SK-N-SH (cell line): ENCODE data around the gene MPDZ. TPM values are rescaled to one million over a fixed set of nuclear protein-coding genes. Genes with fewer than 3 reads are reported as not detected.

Experiments
- CTCF ChIA-PET: fragments of 300-600, 350-600 bp; formaldehyde crosslinking; extraction: SDS; loops from one replicate; lab custom pipeline; 2021; lab: Yijun Ruan, JAX
- POLR2A ChIA-PET: fragments of 350-600 bp; sonication (Branson Sonifier 250); formaldehyde crosslinking; extraction: SDS; loops from one replicate; lab custom pipeline; 2020; ENCODE audit warnings: antibody characterized with exemption, inconsistent platforms; lab: Yijun Ruan, JAX
- DNase-seq: peaks from one replicate; pipeline ENCODE4 v3.0.0; 2012
- H2AFZ ChIP-seq: fragments of 200-600 bp; sonication (generic); 2 replicates; pipeline ENCODE4 v1.8.1; 2016; ENCODE audit warnings: antibody characterized with exemption, mild to moderate bottlenecking, low read depth
- H3F3A ChIP-seq: fragments of 200-600 bp; sonication (generic); replicated peaks from 2 replicates; pipeline ENCODE3; 2016; ENCODE audit warnings: antibody characterized with exemption, mild to moderate bottlenecking; ENCODE audit not compliant: insufficient read depth
- H3K27ac ChIP-seq, 2 experiments: fragments of 200-500 bp in 1 of 2; fragments of 200-600 bp in 1 of 2; sonication (Bioruptor generic) in 1 of 2; sonication (generic), shearing (Covaris generic) in 1 of 2; 2 replicates each; pipeline versions ENCODE4 v1.5.1 to v1.6.1; 2014 to 2016; ENCODE audit warnings: low read depth in 2 of 2, inconsistent platforms in 1 of 2, low read length in 1 of 2, mild to moderate bottlenecking in 1 of 2, mixed read lengths in 1 of 2
- H3K27me3 ChIP-seq: fragments of 200-600 bp; sonication (generic), shearing (Covaris generic); 2 replicates; pipeline ENCODE4 v1.6.1; 2016; ENCODE audit warnings: mixed run types; ENCODE audit not compliant: insufficient read depth
- H3K36me3 ChIP-seq, 2 experiments: fragments of 200-500 bp in 1 of 2; fragments of 200-600 bp in 1 of 2; sonication (Bioruptor generic) in 1 of 2; sonication (generic) in 1 of 2; replicated peaks in 1 of 2; 2 replicates each; pipeline versions ENCODE3 to v1.5.1; 2014 to 2016; ENCODE audit warnings: low read length in 1 of 2, mild to moderate bottlenecking in 1 of 2; ENCODE audit not compliant: insufficient read depth in 2 of 2, control insufficient read depth in 1 of 2
- H3K4me1 ChIP-seq, 2 experiments: fragments of 200-500 bp in 1 of 2; fragments of 200-600 bp in 1 of 2; sonication (Bioruptor generic) in 1 of 2; sonication (generic), shearing (Covaris generic) in 1 of 2; 2 replicates each; pipeline versions ENCODE4 v1.5.1 to v1.6.1; 2014 to 2016; ENCODE audit warnings: low read depth in 1 of 2, low read length in 1 of 2, mixed run types in 1 of 2; ENCODE audit not compliant: insufficient read depth in 2 of 2, control insufficient read depth in 1 of 2
- H3K4me2 ChIP-seq: fragments of 200-600 bp; sonication (generic), shearing (Covaris generic); 2 replicates; pipeline ENCODE4 v1.6.1; 2017; ENCODE audit warnings: mixed run types
- H3K4me3 ChIP-seq, 2 experiments: fragments of 200-500 bp in 1 of 2; fragments of 200-600 bp in 1 of 2; sonication (Bioruptor generic) in 1 of 2; sonication (generic), shearing (Covaris generic) in 1 of 2; 2 replicates each; pipeline versions ENCODE4 v1.5.1 to v1.8.1; 2014 to 2016; ENCODE audit warnings: low read depth in 2 of 2, inconsistent platforms in 1 of 2, low read length in 1 of 2, mild to moderate bottlenecking in 1 of 2, mixed read lengths in 1 of 2, moderate library complexity in 1 of 2
- H3K79me2 ChIP-seq: fragments of 200-600 bp; sonication (generic); 2 replicates; pipeline ENCODE4 v1.8.1; 2017; ENCODE audit warnings: mild to moderate bottlenecking; ENCODE audit not compliant: insufficient read depth
- H3K9ac ChIP-seq: fragments of 200-600 bp; sonication (generic); 2 replicates; pipeline ENCODE4 v1.6.1; 2017; ENCODE audit warnings: mixed run types
- H3K9me2 ChIP-seq: fragments of 200-600 bp; sonication (generic); 2 replicates; pipeline ENCODE4 v1.6.1; 2017; ENCODE audit warnings: mixed run types
- H3K9me3 ChIP-seq: fragments of 200-600 bp; sonication (generic); 2 replicates; pipeline ENCODE4 v1.6.1; 2017; ENCODE audit warnings: mixed run types, mild to moderate bottlenecking, moderate library complexity
- H4K20me1 ChIP-seq: fragments of 200-600 bp; sonication (generic); 2 replicates; pipeline ENCODE4 v1.6.1; 2017; ENCODE audit warnings: mild to moderate bottlenecking, mixed run types; ENCODE audit not compliant: insufficient read depth
- CTCF ChIP-seq: fragments of 200-600 bp; sonication (generic); IDR thresholded peaks from 2 replicates; pipeline ENCODE4 v1.6.1; 2017; ENCODE audit warnings: antibody characterized with exemption, mild to moderate bottlenecking, moderate library complexity
- EP300 ChIP-seq, 2 experiments: IDR thresholded peaks; 2 replicates each; pipeline versions ENCODE4 v1.4.0 to v1.6.1; 2012; ENCODE audit warnings: borderline replicate concordance in 1 of 2, low read depth in 1 of 2, low read length in 1 of 2
- FOXJ3 ChIP-seq: sonication (generic); formaldehyde crosslinking; IDR thresholded peaks from 2 replicates; pipeline ENCODE4 v1.5.1; 2020; ENCODE audit warnings: mild to moderate bottlenecking, missing genetic modification reagents
- GATA2 ChIP-seq: sonication (generic); formaldehyde crosslinking; IDR thresholded peaks from 2 replicates; pipeline ENCODE4 v1.5.0; 2020; ENCODE audit warnings: mild to moderate bottlenecking, missing genetic modification reagents
- JUND ChIP-seq: IDR thresholded peaks from 2 replicates; pipeline ENCODE4 v1.4.0; 2012
- MEF2A ChIP-seq: IDR thresholded peaks from 2 replicates; pipeline ENCODE4 v1.4.0; 2012; ENCODE audit warnings: low read depth, borderline replicate concordance
- MXI1 ChIP-seq: IDR thresholded peaks from 2 replicates; pipeline ENCODE4 v1.6.1; 2012; ENCODE audit warnings: mild to moderate bottlenecking, low read depth, low read length, improper control_type of control experiment
- NFIC ChIP-seq: IDR thresholded peaks from 2 replicates; pipeline ENCODE4 v1.4.0; 2012; ENCODE audit warnings: borderline replicate concordance
- PBX3 ChIP-seq: IDR thresholded peaks from 2 replicates; pipeline ENCODE4; 2012
- POLR2AphosphoS5 ChIP-seq: IDR thresholded peaks from 2 replicates; pipeline ENCODE4 v1.6.1; 2012; ENCODE audit warnings: low read depth, low read length
- RAD21 ChIP-seq: IDR thresholded peaks from 2 replicates; pipeline ENCODE4 v1.6.1; 2012; ENCODE audit warnings: mild to moderate bottlenecking, low read length
- RCOR1 ChIP-seq: fragments of 150-350 bp; IDR thresholded peaks from 2 replicates; pipeline ENCODE4 v1.6.1; 2017; ENCODE audit warnings: antibody characterized with exemption, low read length
- RFX5 ChIP-seq: IDR thresholded peaks from 2 replicates; pipeline ENCODE4 v1.6.1; 2012; ENCODE audit warnings: mild to moderate bottlenecking, improper control_type of control experiment, low read length
- RXRA ChIP-seq: IDR thresholded peaks from 2 replicates; pipeline ENCODE4 v1.4.0; 2012; ENCODE audit warnings: low read depth, mild to moderate bottlenecking, borderline replicate concordance
- SIN3A ChIP-seq: IDR thresholded peaks from 2 replicates; pipeline ENCODE4 v1.6.1; 2012; ENCODE audit warnings: low read depth, mild to moderate bottlenecking, low read length, moderate library complexity, borderline replicate concordance
- TCF12 ChIP-seq: IDR thresholded peaks from 2 replicates; pipeline ENCODE4 v1.4.0; 2012
- TEAD4 ChIP-seq: IDR thresholded peaks from 2 replicates; pipeline ENCODE4 v1.4.0; 2012; ENCODE audit warnings: mild to moderate bottlenecking, borderline replicate concordance; ENCODE audit not compliant: insufficient read depth
- WGBS: methylation state at CpG from one replicate; pipeline ENCODE4 v1.1.6; 2017; ENCODE audit warnings: low lambda C conversion rate; 5-methylcytosine and 5-hydroxymethylcytosine counted together
- polyA plus RNA-seq, 3 experiments: library from polyadenylated mRNA; depleted of rRNA; stranded (reverse); fragments of >200 nt; gene quantifications; 2 replicates each; pipeline ENCODE4 v1.2.3, GENCODE V29; 2012
- TF ChIP-seq, protein P1 (sequence below): IDR thresholded peaks from 2 replicates; pipeline ENCODE4 v1.4.0; 2012; ENCODE audit warnings: low read depth

MPDZ gene
- polyA plus RNA-seq, 1 of the 3 experiments (the other 2 are of a cell fraction): 20.5 TPM

- Histone ChIP-seq H3K36me3 (no peaks in the 10 kb centered on the region), H3K4me3 (no peak overlapping the region), H4K20me1 (no peaks in the 10 kb centered on the region), H2AFZ (no peak overlapping the region), H3K27me3 (no peaks in the 10 kb centered on the region), H3K4me1 (peaks cover 0 to 3% of the 10 kb centered on the region in 2 experiments; a peak in 3 of 4 replicates), H3K9ac (no peak overlapping the region), H3K9me3 (peaks cover 4% of the 10 kb centered on the region; the same call in 1 of the 2 replicates), H3K4me2 (no peak overlapping the region), H3K9me2 (no peaks in the 10 kb centered on the region), H3K79me2 (no peaks in the 10 kb centered on the region), H3F3A (no peaks in the 10 kb centered on the region), H3K27ac (no peak overlapping the region)
- ChIA-PET POLR2A (no interaction called here), CTCF (interaction anchor here (0.7 to 1.5 kb wide), 4 partner anchors 13 to 344 kb away, joined by 3 to 5 read pairs (median 4); no protein-coding TSS in a partner anchor)
- no peak for DNase-seq
- WGBS: 39% methylated on average over 1 of the region's 1 CpG
- no peak for TF ChIP-seq TEAD4
- TF ChIP-seq NFIC: no peak
- no peak for TF ChIP-seq SIN3A
- TF ChIP-seq RXRA: no peak
- TF ChIP-seq, protein P1, sequence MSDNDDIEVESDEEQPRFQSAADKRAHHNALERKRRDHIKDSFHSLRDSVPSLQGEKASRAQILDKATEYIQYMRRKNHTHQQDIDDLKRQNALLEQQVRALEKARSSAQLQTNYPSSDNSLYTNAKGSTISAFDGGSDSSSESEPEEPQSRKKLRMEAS: no peak
- no peak for TF ChIP-seq RCOR1
- TF ChIP-seq CTCF: no peak
- no peak for TF ChIP-seq GATA2 (CRISPR knock-in tag)
- TF ChIP-seq EP300 (IDR thresholded peaks at IDR 0.05; ENCODE audit: borderline replicate concordance in 1 of 2, low read depth in 1 of 2, low read length in 1 of 2): no peak
- no peak for TF ChIP-seq TCF12
- no peak for TF ChIP-seq POLR2AphosphoS5
- TF ChIP-seq FOXJ3 (CRISPR knock-in tag): no peak
Observed at GRCh38 chr9:13064676-13065075, 214.8 kb downstream of the MPDZ start.

GRCh38 chr9:13063880-13064459 lies 215.5 kb downstream of the MPDZ start:
- no peak for DNase-seq
- Histone ChIP-seq H3K9me3 (peaks cover 4% of the 10 kb centered on the region; the same call in 1 of the 2 replicates), H3K79me2 (no peaks in the 10 kb centered on the region), H3K9ac (no peak overlapping the region), H3K4me1 (peaks cover 0 to 3% of the 10 kb centered on the region in 2 experiments; a peak in 3 of 4 replicates), H3K4me3 (no peak overlapping the region), H3K4me2 (no peak overlapping the region), H3F3A (no peaks in the 10 kb centered on the region), H3K9me2 (no peaks in the 10 kb centered on the region)
- TF ChIP-seq GATA2 (CRISPR knock-in tag) (no peak), SIN3A (no peak), JUND (no peak), RAD21 (no peak), PBX3 (no peak), RFX5 (no peak), TCF12 (no peak), MEF2A (no peak), MXI1 (no peak)
- TF ChIP-seq, all 33 proteins: peak for 0
- H3K36me3 ChIP-seq: no peaks in the 10 kb centered on the region
- H4K20me1 ChIP-seq: no peaks in the 10 kb centered on the region
- no peaks in the 10 kb centered on the region for H3K27me3 ChIP-seq
- H2AFZ ChIP-seq: no peak overlapping the region
- ChIA-PET POLR2A (no interaction called here), CTCF (interaction anchor here (1.3 to 1.5 kb wide), 2 partner anchors 13 to 30 kb away, joined by 3 to 5 read pairs; no protein-coding TSS in a partner anchor)
- H3K27ac ChIP-seq: no peak overlapping the region
